Kasumi-1 (cell line): Measurements from ENCODE around the gene FAM174C.

Experiments
- DNase-seq, 2 experiments: peaks; one replicate each; lab custom pipeline; 2025; lab: John Stamatoyannopoulos, UW

The FAM174C gene

DNA sequence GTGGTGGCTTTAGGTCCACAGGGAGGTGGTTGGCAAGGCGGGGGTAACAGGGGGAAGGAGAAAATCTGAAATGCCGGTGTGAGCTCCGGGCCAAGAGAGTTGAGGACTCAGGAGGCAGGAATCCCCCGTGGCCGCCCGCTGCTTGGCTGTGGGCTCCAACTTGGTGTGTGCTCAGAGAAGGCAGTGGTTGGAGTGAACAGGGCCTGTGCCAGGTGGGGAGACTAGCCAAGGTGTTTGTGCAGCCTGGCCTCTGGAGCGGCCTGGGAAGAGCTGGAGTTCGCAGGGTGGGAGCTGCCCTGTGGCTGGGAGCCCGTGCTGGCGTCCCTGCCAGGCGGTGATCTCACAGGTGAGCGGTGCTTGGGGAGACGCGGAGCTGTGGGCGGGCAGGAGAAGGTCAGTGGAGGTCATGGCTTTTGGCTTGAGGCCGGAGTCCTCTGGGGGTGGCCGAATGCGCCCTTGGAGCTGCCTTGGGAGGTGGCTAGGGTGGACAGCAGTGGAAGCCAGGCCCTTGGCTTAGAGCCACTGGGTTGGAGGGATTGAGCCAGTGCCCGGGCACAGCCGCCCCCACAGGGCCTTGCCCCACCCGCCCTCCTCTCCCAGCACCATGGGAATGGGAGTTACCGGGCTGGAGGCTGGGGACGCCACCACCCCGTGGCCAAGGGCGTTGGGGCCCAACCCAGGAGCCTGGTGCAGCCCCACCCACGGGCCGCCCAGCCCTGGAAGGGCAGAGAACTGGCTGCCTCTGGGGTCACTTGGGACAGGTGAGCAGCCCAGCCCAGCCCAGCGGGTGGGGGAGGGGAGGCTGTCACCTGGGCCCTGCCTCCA lies 13.3 kb upstream of the FAM174C start:
- no peak for DNase-seq

DNA sequence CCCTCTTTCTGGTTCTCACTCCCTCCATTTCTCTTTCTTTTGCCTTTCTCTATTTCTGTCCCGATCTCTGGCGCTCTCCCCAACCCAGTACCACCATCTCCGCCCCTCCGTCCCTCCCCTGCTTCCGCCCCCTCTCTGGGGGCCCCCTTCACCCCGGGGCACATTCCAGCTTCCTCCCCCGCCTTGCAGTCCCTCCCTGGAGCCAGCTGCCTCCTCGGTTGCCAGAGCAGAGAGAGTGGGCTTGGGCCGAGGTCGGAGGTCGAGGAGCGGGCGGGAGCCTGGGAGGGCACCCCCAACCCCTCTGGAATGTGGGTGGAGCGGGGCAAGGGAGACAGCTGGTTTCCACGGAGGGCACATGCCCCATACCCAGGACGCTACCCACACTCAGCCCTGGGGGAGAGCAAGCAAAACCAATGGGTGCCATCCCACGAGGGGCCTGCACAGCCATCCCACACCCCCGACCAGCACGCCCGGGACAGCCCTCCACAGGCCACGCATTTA lies 12.7 kb upstream of the FAM174C start:
- no peak for DNase-seq

DNA sequence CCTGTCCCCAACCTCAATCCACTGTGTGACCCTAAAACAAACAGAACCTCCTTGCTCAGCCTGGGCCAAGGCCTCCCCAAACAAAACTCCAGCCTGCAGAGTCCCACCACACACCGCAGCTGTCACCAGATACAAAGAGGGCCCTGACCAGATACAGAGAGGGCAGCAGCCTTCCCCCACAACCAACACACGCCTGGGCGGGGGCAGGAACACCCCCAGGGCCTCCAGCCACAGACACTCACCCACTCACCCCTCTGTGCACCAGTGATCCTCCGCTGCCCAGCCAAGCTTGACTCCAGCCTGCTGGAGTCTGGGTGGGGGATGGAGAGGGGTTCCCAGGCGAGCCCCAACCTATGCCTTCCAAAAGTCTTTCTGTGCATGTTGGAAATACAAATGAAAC lies 12.1 kb upstream of the FAM174C start:
- DNase-seq, result no peak

DNA sequence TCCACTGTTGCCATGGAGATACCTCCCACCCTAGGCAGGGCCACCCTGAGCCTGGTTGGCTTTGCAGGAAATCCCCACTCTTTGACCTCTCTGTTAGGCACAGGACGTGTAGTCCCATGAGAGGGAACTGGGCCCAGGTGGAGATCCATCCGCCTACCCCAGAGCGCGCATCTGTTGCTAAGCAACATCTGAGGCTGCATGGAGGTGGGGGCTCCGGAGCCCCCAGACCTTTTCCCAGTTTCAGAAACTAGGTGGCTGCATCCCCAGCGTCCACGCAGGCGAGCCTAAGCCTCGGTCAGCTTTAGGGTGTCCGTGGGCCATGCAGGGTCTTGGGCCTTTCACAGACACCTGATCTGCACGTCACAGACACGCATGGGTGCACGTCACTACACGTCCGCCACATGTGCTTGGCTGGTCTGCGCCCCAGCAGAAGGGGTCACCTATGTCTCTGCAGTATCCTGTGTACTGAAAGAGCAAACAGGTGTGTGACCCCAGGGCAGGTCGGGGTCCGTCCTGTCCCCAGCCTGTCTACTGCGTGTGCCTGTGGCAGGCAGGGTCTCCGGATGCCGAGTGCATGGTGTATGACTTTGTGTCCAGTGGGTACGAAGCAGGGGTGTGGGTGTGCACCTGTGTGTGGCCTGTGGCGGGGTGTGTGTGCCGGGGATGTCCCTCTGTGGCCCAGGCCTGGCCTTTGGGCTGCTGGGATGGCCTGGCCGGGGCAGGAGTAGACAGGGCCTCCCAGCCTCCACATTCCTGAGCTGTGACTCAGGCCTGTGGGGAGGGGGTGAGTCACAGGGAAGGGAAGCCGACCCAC lies 10.3 kb upstream of the FAM174C start:
- no peak for DNase-seq

DNA sequence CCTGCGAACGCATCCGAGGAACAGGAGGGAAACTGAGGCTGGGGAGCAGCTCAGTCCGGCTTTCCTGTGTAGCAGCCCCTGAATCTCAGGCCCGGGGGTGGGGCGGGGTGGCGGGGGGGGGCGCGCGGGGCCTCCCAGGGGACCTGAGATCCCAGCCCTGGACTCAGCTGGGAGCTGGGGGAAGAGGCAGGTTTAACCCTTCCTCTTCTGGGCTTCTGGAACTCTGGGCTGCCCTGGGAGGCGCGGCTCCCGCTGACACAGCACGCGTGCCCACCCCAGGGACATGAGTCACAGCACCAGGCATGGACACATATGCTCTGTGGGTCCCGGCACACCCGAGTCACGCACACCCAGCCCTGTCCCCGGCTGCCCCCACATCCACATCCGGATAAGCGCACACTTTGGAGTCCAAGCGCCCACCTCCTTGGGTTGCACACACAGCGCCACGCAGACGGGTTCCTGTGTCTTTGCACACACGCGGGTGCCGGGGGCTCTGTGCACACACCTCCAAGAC lies 9.7 kb upstream of the FAM174C start:
- DNase-seq, result no peak

DNA sequence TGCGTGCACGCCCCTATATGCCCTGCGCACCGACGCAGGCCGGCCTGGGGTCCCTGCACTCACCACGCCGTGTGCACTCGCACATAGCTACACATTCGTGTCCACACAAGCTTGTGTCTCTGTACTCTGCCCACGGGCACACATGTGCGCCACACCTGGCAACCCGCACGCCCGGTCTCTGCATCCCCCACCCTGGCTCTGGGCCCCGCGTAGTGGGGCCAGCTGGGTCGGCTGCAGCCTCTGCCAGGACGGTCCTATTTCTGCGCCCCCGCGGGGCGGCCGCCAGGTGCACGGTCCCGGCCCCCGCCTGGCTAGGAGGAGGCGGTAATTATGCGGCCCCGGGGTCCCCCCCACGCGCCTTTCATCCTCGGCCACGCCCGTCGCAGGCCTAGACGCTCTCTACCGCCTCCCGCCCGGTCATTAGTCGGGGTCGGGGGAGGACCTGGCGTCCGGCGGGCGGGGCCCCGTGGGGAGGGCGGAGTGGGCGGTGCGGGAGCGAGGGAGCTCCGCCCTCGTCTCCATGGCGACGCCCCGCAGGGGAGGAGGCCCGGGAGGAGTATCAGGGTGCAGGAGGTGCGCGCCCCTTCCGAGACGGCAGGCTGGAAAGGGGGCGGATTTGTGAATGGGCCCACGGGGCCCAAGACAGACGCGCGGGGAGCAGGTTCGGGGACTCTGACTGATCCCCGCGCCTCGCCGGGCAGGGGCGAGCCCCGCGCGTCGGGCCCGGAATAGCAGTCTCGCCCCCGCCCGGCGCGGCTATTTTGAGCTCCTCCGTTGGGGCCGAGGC lies 9.0 kb upstream of the FAM174C start:
- DNase-seq, result peak; percentile 52 to 63

DNA sequence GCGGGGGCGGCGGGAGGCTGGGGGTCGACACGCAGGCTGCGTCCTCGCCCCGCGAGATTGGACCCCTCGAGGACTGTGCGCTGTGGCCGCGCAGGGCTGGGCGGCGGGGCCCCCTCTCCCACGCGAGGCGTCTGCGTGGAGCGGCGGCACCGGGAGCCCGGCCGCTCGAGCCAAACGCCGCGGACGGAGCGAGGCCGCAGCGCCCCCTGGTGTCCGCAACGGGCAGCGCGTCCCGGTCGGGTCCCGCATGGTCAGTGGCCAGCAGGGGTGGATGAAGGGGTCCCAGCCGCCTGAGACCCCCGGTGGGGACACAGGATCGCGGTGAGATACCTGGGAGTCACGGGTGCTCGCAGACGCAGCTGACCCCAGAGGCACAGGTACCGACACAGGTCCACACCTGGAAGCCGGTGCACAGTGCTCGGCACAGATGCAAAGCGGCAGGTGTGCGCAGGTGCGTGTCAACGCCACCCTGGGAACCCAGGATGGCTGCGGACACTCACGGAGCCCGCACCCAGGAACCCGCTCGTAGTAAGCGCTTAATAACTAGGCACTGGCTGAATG lies 8.3 kb upstream of the FAM174C start:
- DNase-seq, result peak in 1 of 2 experiments; percentile 16

DNA sequence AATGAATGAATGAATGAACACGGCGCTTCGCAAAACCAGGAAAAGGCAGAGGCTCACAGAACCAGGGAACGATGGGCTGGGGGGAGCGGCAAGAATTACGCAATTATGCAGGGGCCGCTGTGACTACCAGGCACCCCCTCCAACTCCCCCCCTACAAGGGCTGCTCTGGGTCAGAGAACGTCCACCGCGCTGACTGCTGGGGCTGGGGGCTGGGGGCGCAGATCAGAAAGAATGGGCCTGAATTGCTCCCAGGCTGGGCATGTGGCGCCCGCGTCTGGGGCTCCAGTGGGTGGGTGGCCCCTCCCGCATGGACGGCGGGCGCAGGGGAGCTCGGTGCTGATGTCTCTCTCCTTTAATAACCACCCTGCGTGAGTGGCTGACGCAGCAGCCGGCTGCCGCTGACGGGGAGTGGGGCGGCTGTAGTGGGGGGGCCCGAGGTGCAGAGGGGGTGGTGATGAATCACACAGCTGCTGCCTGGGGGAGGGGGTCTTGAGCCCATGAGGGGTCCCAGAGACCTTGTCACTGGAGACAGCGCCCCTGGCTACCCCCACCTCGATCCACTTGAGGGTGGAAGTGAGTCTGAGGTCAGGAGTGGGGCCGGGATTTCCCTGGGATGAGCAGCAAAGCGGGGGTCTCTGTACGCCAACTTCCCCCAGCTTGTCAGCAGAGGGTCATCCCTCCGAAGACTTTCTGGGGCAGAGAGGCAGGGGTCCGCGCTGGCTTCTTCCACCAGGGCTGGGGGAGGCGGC lies 7.7 kb upstream of the FAM174C start:
- DNase-seq, result no peak

DNA sequence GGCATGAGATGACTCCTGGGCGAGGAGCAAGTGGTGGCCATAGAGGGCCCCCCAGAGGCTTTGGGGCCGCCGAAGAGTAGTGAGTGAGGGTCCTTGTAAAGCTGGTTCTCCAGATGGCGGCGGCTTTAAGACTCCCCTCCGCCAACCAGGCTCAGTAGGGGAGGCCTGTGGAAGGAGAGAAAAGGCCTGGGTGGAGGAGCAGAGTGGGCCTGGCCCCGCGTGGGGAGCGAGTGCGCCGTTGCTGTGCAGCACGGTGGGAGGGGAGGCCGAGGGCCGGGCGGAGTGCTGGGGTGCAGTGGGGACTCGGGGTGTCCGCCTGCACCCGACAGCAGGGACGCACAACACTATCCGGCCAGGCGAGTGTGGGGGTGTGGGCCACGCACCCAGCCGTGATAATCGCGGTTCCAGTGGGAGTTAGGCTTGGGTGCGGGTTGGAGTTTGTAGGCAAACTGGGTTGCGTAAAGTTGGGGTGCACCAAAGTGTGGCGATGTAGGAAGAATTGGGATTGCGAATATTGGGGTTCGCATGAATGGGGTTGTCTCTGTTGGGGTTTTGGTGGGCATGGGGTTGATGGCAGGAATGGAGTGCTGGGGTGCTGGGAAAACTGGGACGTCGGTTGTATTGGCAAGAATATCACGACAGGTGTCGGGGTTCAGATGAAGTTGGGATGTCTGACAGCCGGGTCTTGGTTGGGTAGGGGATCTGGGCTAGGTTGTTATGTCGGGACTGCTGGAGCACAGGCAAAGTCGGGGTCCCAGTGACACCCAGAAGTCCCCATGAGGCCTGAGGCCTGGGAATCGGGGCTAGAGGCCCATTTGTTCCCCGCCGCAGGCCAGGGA lies 6.9 kb upstream of the FAM174C start:
- DNase-seq, result no peak

DNA sequence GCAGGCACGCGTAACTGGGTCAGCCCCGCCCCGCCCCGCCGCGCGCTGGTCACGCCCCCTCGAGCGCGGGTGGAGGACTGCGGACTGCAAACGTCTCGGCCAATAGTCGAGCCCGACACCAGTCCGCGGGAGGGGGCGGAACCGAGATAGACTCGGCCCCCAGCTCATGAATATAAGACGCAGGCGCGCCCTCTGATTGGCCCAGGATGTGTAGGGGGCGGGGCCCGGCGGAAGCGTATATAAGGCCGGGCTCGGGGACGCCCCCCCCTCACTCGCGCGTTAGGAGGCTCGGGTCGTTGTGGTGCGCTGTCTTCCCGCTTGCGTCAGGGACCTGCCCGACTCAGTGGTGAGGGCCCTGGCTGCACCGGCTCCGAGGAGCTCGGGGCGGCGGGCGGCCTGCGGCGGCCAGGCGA lies 6.3 kb upstream of the FAM174C start, which contains the start of gene CIRBP:
CIRBP (plus strand) TSS at position 268 of the 413 bp plus-strand sequence. CDS start 1,602 bp downstream, outside the sequence.
- peak; percentile 93 to 94 for DNase-seq

DNA sequence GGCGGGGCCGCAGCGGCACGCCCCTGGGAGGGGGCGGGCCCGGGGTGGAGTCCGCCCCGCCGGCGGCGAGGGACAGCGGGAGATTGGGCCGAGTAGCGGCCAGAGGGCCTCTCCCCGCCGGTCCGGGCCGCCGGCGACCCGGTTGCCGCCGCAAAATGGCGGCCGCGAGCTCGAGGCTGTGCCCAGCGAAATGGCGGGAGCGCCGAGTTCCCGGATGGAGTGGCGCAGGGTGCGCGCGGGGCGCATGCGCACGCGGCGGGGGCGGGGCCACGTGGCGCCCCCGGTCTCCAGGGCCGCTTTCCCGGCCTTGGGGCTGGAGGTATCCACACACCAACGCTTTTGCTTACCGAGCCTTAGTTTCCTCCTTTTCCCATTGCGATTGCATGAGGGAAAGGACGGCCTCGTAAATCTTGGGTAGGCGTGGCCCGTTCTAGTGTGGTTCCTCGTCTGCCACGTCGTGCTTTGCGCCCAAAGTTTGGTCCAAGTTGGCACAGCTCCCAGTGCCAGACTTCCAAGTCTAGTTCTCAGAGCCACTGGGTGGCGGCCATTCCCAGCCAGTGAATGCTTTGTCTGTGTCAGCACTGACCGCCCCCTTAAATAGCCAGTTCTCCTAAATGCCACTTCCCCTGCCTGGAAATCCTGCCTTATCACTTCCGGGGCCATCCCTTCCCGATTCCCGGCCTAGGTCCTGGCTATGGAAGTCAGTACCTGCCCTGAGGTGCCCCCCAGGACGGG lies 5.7 kb upstream of the FAM174C start:
- DNase-seq, result peak; percentile 49 to 52

DNA sequence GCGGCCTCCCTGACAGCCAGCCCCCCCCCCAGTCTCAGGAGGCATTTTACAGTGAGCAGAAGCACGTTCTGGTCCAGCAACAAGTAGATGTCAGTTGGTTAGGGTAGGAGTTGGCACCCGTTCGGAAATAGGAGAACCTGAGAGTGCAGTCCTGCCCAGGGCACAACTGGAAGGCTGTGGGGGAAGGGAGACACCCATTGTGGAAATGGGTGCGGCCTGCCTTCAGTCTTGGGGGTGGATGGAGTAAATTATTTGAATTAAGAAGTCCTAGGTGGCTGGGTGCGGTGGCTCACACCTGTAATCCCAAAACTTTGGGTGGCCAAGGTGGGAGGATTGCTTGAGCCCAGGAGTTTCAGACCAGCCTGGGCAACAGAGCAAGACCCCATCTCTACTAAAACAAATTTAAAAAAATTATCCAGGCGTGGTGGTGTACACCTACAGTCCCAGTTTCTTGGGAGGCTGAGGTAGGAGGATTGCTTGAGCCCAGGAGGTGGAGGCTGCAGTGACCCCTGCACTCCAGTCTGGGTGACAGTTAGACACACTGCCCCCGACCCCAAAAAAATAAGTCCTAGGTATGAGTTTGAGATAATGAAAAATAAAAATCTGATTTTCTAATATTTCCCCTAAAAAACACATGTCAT lies 5.0 kb upstream of the FAM174C start:
- no peak for DNase-seq

DNA sequence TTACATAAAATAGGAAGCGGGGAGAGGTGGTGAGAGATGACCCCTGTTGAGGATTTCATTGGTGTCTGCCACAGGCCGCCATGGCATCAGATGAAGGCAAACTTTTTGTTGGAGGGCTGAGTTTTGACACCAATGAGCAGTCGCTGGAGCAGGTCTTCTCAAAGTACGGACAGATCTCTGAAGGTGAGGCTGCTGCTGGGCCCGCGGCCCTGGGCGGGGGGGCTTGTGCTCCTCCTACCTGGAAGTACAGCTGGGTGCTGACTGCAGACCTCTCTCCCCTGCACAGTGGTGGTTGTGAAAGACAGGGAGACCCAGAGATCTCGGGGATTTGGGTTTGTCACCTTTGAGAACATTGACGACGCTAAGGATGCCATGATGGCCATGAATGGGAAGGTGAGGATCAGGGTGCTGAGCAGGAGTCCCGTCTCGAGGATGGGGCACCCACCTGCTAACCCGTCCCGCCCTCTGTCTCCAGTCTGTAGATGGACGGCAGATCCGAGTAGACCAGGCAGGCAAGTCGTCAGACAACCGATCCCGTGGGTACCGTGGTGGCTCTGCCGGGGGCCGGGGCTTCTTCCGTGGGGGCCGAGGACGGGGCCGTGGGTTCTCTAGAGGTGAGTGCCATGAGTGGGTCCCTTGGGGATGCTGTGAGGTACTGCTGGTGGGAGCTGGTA lies 4.3 kb upstream of the FAM174C start:
- no peak for DNase-seq

DNA sequence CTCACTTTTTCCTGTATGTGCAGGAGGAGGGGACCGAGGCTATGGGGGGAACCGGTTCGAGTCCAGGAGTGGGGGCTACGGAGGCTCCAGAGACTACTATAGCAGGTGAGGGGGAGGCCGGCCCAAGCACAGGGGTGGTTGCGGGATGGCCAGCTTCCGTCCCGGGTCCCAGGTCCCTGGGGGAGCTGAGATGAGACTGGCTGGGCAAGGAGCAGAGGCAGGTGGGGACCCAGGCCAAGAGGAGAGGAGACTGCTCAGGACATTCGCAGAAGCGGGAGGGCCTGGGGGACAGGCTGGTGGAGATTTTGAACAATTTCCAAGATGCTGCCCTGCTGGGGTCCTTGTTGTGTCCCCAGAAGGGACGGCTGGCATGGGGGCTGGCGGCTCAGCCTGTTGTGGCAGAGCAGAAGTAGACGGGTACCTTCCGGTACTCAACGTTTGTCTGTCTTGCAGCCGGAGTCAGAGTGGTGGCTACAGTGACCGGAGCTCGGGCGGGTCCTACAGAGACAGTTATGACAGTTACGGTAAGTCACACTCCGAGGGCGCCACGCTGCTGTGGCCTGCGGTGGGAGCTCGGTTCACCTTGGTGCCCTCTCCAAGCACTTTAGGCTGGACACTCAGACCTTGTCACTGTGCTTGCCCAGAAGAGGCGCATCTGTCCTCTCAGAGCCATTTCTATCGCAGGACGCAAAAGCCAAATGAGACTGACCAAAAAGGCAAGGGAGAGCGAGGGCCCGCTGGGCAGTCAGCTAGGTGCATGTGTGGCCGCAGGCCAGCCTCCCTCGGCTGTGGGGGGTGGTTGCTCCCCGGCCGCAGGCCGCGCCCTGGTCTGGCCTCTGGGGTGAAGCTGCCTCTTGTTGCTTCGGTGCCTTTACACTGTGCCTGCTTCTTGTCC lies 3.6 kb upstream of the FAM174C start:
- DNase-seq, result no peak

DNA sequence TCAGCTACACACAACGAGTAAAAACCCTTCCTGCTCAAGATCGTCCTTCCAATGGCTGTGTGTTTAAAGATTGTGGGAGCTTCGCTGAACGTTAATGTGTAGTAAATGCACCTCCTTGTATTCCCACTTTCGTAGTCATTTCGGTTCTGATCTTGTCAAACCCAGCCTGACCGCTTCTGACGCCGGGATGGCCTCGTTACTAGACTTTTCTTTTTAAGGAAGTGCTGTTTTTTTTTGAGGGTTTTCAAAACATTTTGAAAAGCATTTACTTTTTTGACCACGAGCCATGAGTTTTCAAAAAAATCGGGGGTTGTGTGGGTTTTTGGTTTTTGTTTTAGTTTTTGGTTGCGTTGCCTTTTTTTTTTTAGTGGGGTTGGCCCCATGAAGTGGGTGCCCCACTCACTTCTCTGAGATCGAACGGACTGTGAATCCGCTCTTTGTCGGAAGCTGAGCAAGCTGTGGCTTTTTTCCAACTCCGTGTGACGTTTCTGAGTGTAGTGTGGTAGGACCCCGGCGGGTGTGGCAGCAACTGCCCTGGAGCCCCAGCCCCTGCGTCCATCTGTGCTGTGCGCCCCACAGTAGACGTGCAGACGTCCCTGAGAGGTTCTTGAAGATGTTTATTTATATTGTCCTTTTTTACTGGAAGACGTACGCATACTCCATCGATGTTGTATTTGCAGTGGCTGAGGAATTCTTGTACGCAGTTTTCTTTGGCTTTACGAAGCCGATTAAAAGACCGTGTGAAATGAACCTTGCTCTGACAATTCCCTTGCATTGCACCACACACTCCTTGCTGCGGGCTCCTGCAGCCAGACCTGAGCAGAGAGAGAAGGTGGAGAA lies 2.7 kb upstream of the FAM174C start:
- no peak for DNase-seq
